SK-N-SH (cell line): ENCODE measurements around the gene TSPAN31. TPM values are rescaled to one million over a fixed set of nuclear protein-coding genes. Genes with fewer than 3 reads are reported as not detected.

Source experiments
- CTCF ChIA-PET: fragments of 300-600, 350-600 bp; formaldehyde crosslinking; extraction: SDS; loops from one replicate; lab custom pipeline; 2021; lab: Yijun Ruan, JAX
- POLR2A ChIA-PET: fragments of 350-600 bp; sonication (Branson Sonifier 250); formaldehyde crosslinking; extraction: SDS; loops from one replicate; lab custom pipeline; 2020; ENCODE audit warnings: antibody characterized with exemption, inconsistent platforms; lab: Yijun Ruan, JAX
- DNase-seq: peaks from one replicate; pipeline ENCODE4 v3.0.0; 2012
- H2AFZ ChIP-seq: fragments of 200-600 bp; sonication (generic); 2 replicates; pipeline ENCODE4 v1.8.1; 2016; ENCODE audit warnings: antibody characterized with exemption, mild to moderate bottlenecking, low read depth
- H3F3A ChIP-seq: fragments of 200-600 bp; sonication (generic); replicated peaks from 2 replicates; pipeline ENCODE3; 2016; ENCODE audit warnings: antibody characterized with exemption, mild to moderate bottlenecking; ENCODE audit not compliant: insufficient read depth
- H3K27ac ChIP-seq, 2 experiments: fragments of 200-500 bp in 1 of 2; fragments of 200-600 bp in 1 of 2; sonication (Bioruptor generic) in 1 of 2; sonication (generic), shearing (Covaris generic) in 1 of 2; 2 replicates each; pipeline versions ENCODE4 v1.5.1 to v1.6.1; 2014 to 2016; ENCODE audit warnings: low read depth in 2 of 2, inconsistent platforms in 1 of 2, low read length in 1 of 2, mild to moderate bottlenecking in 1 of 2, mixed read lengths in 1 of 2
- H3K27me3 ChIP-seq: fragments of 200-600 bp; sonication (generic), shearing (Covaris generic); 2 replicates; pipeline ENCODE4 v1.6.1; 2016; ENCODE audit warnings: mixed run types; ENCODE audit not compliant: insufficient read depth
- H3K36me3 ChIP-seq, 2 experiments: fragments of 200-500 bp in 1 of 2; fragments of 200-600 bp in 1 of 2; sonication (Bioruptor generic) in 1 of 2; sonication (generic) in 1 of 2; replicated peaks in 1 of 2; 2 replicates each; pipeline versions ENCODE3 to v1.5.1; 2014 to 2016; ENCODE audit warnings: low read length in 1 of 2, mild to moderate bottlenecking in 1 of 2; ENCODE audit not compliant: insufficient read depth in 2 of 2, control insufficient read depth in 1 of 2
- H3K4me1 ChIP-seq, 2 experiments: fragments of 200-500 bp in 1 of 2; fragments of 200-600 bp in 1 of 2; sonication (Bioruptor generic) in 1 of 2; sonication (generic), shearing (Covaris generic) in 1 of 2; 2 replicates each; pipeline versions ENCODE4 v1.5.1 to v1.6.1; 2014 to 2016; ENCODE audit warnings: low read depth in 1 of 2, low read length in 1 of 2, mixed run types in 1 of 2; ENCODE audit not compliant: insufficient read depth in 2 of 2, control insufficient read depth in 1 of 2
- H3K4me2 ChIP-seq: fragments of 200-600 bp; sonication (generic), shearing (Covaris generic); 2 replicates; pipeline ENCODE4 v1.6.1; 2017; ENCODE audit warnings: mixed run types
- H3K4me3 ChIP-seq, 2 experiments: fragments of 200-500 bp in 1 of 2; fragments of 200-600 bp in 1 of 2; sonication (Bioruptor generic) in 1 of 2; sonication (generic), shearing (Covaris generic) in 1 of 2; 2 replicates each; pipeline versions ENCODE4 v1.5.1 to v1.8.1; 2014 to 2016; ENCODE audit warnings: low read depth in 2 of 2, inconsistent platforms in 1 of 2, low read length in 1 of 2, mild to moderate bottlenecking in 1 of 2, mixed read lengths in 1 of 2, moderate library complexity in 1 of 2
- H3K79me2 ChIP-seq: fragments of 200-600 bp; sonication (generic); 2 replicates; pipeline ENCODE4 v1.8.1; 2017; ENCODE audit warnings: mild to moderate bottlenecking; ENCODE audit not compliant: insufficient read depth
- H3K9ac ChIP-seq: fragments of 200-600 bp; sonication (generic); 2 replicates; pipeline ENCODE4 v1.6.1; 2017; ENCODE audit warnings: mixed run types
- H3K9me2 ChIP-seq: fragments of 200-600 bp; sonication (generic); 2 replicates; pipeline ENCODE4 v1.6.1; 2017; ENCODE audit warnings: mixed run types
- H3K9me3 ChIP-seq: fragments of 200-600 bp; sonication (generic); 2 replicates; pipeline ENCODE4 v1.6.1; 2017; ENCODE audit warnings: mixed run types, mild to moderate bottlenecking, moderate library complexity
- H4K20me1 ChIP-seq: fragments of 200-600 bp; sonication (generic); 2 replicates; pipeline ENCODE4 v1.6.1; 2017; ENCODE audit warnings: mild to moderate bottlenecking, mixed run types; ENCODE audit not compliant: insufficient read depth
- CTCF ChIP-seq: fragments of 200-600 bp; sonication (generic); IDR thresholded peaks from 2 replicates; pipeline ENCODE4 v1.6.1; 2017; ENCODE audit warnings: antibody characterized with exemption, mild to moderate bottlenecking, moderate library complexity
- IRF3 ChIP-seq: fragments of 150-350 bp; IDR thresholded peaks from 2 replicates; pipeline ENCODE4 v1.6.1; 2016; ENCODE audit warnings: mild to moderate bottlenecking, low read depth, low read length
- POLR2AphosphoS5 ChIP-seq: IDR thresholded peaks from 2 replicates; pipeline ENCODE4 v1.6.1; 2012; ENCODE audit warnings: low read depth, low read length
- SIN3A ChIP-seq: IDR thresholded peaks from 2 replicates; pipeline ENCODE4 v1.6.1; 2012; ENCODE audit warnings: low read depth, mild to moderate bottlenecking, low read length, moderate library complexity, borderline replicate concordance
- SMC3 ChIP-seq: IDR thresholded peaks from 2 replicates; pipeline ENCODE4 v1.6.1; 2012; ENCODE audit warnings: low read depth, low read length, improper control_type of control experiment
- TEAD4 ChIP-seq: IDR thresholded peaks from 2 replicates; pipeline ENCODE4 v1.4.0; 2012; ENCODE audit warnings: mild to moderate bottlenecking, borderline replicate concordance; ENCODE audit not compliant: insufficient read depth
- WGBS: methylation state at CpG from one replicate; pipeline ENCODE4 v1.1.6; 2017; ENCODE audit warnings: low lambda C conversion rate; 5-methylcytosine and 5-hydroxymethylcytosine counted together
- polyA plus RNA-seq, 3 experiments: library from polyadenylated mRNA; depleted of rRNA; stranded (reverse); fragments of >200 nt; gene quantifications; 2 replicates each; pipeline ENCODE4 v1.2.3, GENCODE V29; 2012

The TSPAN31 gene
- polyA plus RNA-seq, 1 of the 3 experiments (the other 2 are of a cell fraction), result 36.8 TPM

DNA sequence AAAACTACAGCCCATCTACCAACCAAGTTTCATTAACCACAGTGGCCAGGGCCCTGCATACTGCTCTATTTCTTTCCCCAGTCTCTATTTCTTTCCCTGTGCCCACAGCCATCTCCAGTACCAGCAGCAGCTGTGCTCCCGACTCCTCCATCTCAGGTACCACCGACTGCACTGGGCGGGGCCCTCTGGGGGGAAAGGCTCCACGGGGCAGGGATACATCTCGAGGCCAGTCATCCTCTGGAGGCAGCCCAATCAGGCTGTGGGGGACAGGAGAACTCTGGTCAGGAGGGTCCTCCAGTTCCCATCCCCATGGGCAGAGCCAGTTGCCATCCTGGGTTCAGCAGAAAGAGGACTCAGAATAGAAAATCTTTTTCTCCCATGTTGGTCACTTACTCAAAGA, 4.2 kb downstream of the TSPAN31 start (continued):
- TF ChIP-seq CTCF (no peak), SMC3 (no peak), IRF3 (no peak)
- TF ChIP-seq, all 33 proteins: peak for 0

DNA sequence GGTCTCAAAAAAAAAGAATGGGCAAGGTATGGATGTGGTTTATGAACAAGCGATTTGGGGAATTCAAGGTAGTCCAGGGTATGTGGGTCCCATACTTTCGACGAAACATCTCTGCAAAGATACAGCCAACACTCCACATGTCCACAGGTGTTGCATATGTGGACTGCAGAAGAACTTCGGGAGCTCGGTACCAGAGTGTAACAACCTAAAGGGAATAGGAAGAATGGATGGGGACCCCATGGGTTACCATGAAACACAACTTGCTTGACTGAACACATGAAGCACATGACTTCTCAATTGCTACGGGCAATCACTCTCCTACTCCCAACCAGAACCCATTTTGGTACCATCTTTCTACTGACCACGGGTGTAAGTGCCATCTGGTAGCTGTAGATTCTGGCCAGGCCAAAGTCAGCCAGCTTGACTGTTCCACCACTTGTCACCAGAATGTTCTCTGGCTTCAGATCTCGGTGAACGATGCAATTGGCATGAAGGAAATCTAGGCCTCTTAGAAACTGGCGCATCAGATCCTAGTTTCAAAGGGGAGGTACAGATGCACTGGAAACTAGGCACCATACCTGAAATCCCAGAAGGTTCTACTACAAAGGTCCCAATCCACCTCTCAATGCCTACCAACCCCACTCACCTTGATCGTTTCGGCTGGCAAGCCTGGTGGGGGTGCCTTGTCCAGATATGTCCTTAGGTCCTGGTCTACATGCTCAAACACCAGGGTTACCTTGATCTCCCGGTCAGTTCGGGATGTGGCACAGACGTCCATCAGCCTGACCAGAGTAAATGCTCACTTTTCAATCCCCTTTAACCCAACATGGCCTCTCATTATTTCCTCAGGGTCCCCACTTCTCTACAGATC, 6.0 kb downstream of the TSPAN31 start:
- H3K27me3 ChIP-seq, result no peaks in the 10 kb centered on the region
- H3K9ac ChIP-seq, result peak overlapping the region; percentile 96
- DNase-seq, result no peak
- H2AFZ ChIP-seq, result no peak overlapping the region
- H3K79me2 ChIP-seq, result peaks cover 38% of the 10 kb centered on the region
- peak overlapping the region; percentile 92 for H3K4me2 ChIP-seq
- H3F3A ChIP-seq, result peaks cover 43% of the 10 kb centered on the region
- 66% methylated on average over 14 of the region's 15 CpGs for WGBS
- TF ChIP-seq CTCF (no peak), TEAD4 (no peak), SIN3A (no peak), POLR2AphosphoS5 (peak; percentile 18; the same call in 1 of the 2 replicates)
- no peaks in the 10 kb centered on the region for H4K20me1 ChIP-seq
- no peaks in the 10 kb centered on the region for H3K9me3 ChIP-seq
- CTCF ChIA-PET, result interaction anchor here (0.9 to 2.0 kb wide), 3 partner anchors 9 to 168 kb away, joined by 3 to 13 read pairs (median 4); partner anchors contain the start of gene AGAP2
- H3K27ac ChIP-seq, result peak overlapping the region; percentile 85 to 89
- no peaks in the 10 kb centered on the region for H3K9me2 ChIP-seq
- peaks cover 30 to 49% of the 10 kb centered on the region in 2 experiments for H3K36me3 ChIP-seq
- POLR2A ChIA-PET, result no interaction called here
- peak overlapping the region; percentile 85 to 88 for H3K4me3 ChIP-seq
- H3K4me1 ChIP-seq, result peaks cover 8 to 36% of the 10 kb centered on the region in 2 experiments
